Activated CD4-positive, alpha-beta T cell treated with anti-CD3 and anti-CD28 coated beads, Interleukin-2, amount 10 ng/mL, durations not matched to agents 24 days and 14 days (primary cell): ENCODE results near the gene MRPL41. TPM values are rescaled to one million over a fixed set of nuclear protein-coding genes. Genes with fewer than 3 reads are reported as not detected.
"Not testable (repeated sequence)": the region's sequence is repeated elsewhere in the genome, so short reads cannot be mapped to it uniquely, and the experiment has no call there.

Experiments used
- DNase-seq: peaks from one replicate; pipeline ENCODE4 v3.0.0; 2022
- H3K27ac Mint-ChIP-seq: one replicate; pipeline ENCODE4 v1.8.0; 2022; ENCODE audit warnings: mild to moderate bottlenecking, mixed read lengths
- H3K27me3 Mint-ChIP-seq: one replicate; pipeline ENCODE4 v1.8.0; 2022; ENCODE audit warnings: mixed read lengths
- H3K36me3 Mint-ChIP-seq: one replicate; pipeline ENCODE4 v1.8.0; 2022; ENCODE audit warnings: low read depth, mild to moderate bottlenecking, mixed read lengths
- H3K4me1 Mint-ChIP-seq: one replicate; pipeline ENCODE4 v1.8.0; 2021; ENCODE audit warnings: mixed read lengths
- H3K4me3 Mint-ChIP-seq: one replicate; pipeline ENCODE4 v1.8.0; 2022; ENCODE audit warnings: mild to moderate bottlenecking, moderate library complexity, mixed read lengths
- H3K9me3 Mint-ChIP-seq: one replicate; pipeline ENCODE4 v1.8.0; 2021; ENCODE audit warnings: mixed read lengths
- intact Hi-C: fragments of 100-400 bp; cut with micrococcal nuclease; formaldehyde crosslinking; loops from one replicate; pipeline ENCODE4 v1.15.1; 2023
- total RNA-seq: library from RNA; stranded (reverse); gene quantifications from 2 replicates; pipeline ENCODE4 v1.2.3, GENCODE V29; 2022

Gene MRPL41
- total RNA-seq, 1 donor from 2014 or later: 52.8 TPM

DNA sequence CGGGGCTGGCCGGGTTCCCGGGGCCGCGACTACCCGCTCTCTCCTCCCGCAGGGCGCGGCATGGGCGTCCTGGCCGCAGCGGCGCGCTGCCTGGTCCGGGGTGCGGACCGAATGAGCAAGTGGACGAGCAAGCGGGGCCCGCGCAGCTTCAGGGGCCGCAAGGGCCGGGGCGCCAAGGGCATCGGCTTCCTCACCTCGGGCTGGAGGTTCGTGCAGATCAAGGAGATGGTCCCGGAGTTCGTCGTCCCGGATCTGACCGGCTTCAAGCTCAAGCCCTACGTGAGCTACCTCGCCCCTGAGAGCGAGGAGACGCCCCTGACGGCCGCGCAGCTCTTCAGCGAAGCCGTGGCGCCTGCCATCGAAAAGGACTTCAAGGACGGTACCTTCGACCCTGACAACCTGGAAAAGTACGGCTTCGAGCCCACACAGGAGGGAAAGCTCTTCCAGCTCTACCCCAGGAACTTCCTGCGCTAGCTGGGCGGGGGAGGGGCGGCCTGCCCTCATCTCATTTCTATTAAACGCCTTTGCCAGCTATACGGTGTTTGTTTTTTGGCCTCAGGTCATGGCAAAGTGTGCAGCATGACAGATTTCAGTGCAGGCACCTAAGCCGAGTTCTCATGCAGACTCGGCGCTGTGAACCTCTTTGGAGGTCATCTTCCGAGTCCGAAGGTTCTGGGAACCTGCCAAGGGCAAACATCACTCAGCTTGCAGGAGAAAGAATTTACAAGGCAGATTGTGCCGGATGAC, 516 bp downstream of the MRPL41 start:
- DNase-seq: no peak
- Mint-ChIP-seq H3K36me3 (peaks cover 27% of the 10 kb centered on the region), H3K4me3 (peak overlapping the region; percentile 86), H3K9me3 (no peaks in the 10 kb centered on the region), H3K27ac (peak overlapping the region; percentile 81), H3K4me1 (peaks cover 13% of the 10 kb centered on the region), H3K27me3 (no peaks in the 10 kb centered on the region)
- intact Hi-C loops: loop anchor here (5.0 kb wide), 2 partner anchors 95 to 760 kb away; partner anchors contain the start of genes NSMF and TMEM141

DNA sequence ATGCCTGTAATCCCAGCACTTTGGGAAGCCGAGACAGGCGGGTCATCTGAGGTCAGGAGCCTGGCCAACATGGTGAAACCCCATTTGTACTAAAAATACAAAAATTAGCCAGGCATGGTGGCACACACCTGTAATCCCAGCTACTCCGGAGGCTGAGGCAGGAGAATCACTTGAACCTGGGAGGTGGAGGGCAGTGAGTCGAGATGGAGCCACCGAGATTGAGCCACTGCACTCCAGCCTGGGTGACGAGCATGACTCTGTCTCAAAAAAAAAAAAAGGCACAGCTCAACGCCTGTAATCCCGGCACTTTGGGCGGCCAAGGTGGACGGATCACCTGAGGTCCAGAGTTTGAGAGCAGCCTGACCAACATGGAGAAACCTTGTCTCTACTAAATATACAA, 2.0 kb downstream of the MRPL41 start:
- H3K27ac Mint-ChIP-seq, DNase-seq, H3K27me3 Mint-ChIP-seq, H3K9me3 Mint-ChIP-seq: not testable (repeated sequence)
- Mint-ChIP-seq H3K36me3 (peaks cover 31% of the 10 kb centered on the region), H3K4me1 (peaks cover 11% of the 10 kb centered on the region), H3K4me3 (peak overlapping the region; percentile 37)
- intact Hi-C loops: loop anchor here (5.0 kb wide), 2 partner anchors 96 to 761 kb away; partner anchors contain the start of genes NSMF and TMEM141

DNA sequence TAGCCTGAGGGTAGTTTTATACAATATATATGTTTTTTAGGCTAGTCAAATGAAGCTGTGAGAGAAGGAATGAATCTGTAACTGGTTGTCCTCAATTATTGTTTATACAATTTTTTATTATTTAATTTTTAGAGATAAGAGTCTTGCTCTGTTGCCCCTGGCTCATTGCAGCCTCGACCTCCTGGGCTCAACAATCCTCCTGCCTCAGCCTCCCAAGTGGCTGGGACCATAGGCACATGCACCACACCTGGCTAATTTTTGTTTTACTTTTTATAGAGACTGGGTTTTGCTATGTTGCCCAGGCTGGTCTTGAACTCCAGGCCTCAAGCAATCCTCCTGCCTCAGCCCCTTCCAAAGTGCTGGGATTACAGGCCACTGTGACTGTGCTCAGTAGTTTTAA, 2.7 kb downstream of the MRPL41 start:
- no peaks in the 10 kb centered on the region for H3K27me3 Mint-ChIP-seq
- peaks cover 9% of the 10 kb centered on the region for H3K4me1 Mint-ChIP-seq
- no peak overlapping the region for H3K27ac Mint-ChIP-seq
- peaks cover 31% of the 10 kb centered on the region for H3K36me3 Mint-ChIP-seq
- H3K4me3 Mint-ChIP-seq: no peak overlapping the region
- no peak for DNase-seq
- intact Hi-C loops: loop anchor here (5.0 kb wide), 2 partner anchors 97 to 762 kb away; partner anchors contain the start of genes NSMF and TMEM141
- no peaks in the 10 kb centered on the region for H3K9me3 Mint-ChIP-seq

DNA sequence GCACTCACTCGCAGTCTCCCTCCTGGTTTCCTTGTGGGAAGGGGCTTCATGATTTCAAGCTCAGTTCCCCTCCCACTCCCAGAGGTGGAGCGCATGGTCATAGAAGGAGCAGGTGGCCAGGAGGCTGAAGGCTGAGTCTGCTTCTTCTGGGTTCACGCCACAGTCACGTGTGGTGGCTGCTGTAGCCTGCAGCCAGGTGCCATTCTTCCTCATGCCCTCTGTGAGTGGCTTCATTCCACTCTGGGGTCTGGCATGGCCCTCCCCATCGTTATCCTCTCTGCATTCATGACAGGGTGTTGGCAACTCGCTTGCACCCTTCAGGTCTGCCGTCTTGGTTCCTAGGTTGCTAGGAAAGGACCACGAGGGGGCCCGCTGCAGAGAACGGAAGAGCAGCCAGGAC, 3.5 kb downstream of the MRPL41 start:
- Mint-ChIP-seq H3K27ac (no peak overlapping the region), H3K4me3 (no peak overlapping the region)

DNA sequence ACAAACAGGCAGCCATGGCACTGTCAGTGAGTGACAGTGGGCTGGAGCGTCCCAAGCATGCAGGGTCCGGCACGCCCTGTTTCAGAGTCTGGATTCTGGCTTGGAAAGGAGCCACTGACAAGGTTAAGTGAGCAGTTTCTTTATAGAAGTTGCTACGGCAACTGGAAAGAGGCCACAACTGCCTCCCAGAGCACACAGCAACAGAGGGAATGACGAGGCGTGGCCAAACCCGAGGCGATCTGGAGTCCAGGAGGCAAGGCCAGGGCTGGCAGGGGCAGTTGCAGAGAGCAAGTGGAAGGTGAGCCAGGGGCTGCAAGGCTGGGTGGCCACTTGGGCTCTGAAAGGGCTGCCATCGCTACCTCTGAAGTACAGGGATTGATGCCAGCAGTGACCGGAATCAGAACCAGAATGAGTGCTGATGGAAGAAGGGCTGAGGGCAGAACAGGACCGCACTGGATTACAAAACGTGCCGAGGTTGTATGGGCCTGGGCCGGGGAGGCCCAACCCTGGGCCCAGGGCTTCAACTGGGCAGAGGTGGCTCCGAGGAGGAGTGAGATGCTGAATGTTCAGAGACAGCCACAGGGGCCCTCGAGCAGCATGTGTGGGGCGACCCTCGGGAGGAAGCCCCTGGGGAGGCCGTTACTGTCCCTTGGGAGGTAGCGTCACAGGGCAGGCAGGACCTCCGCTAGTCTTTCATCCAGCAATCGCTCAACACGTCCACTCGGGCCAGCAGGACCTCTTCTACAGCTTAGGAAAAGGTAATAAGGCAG, 4.6 kb downstream of the MRPL41 start:
- no peak overlapping the region for H3K4me3 Mint-ChIP-seq
- H3K36me3 Mint-ChIP-seq: peaks cover 38% of the 10 kb centered on the region
- peaks cover 5% of the 10 kb centered on the region for H3K4me1 Mint-ChIP-seq
- DNase-seq: no peak
- no peak overlapping the region for H3K27ac Mint-ChIP-seq
- H3K27me3 Mint-ChIP-seq: no peaks in the 10 kb centered on the region
- no peaks in the 10 kb centered on the region for H3K9me3 Mint-ChIP-seq
- intact Hi-C loops: no loop called here

More for the DNA sequence above, 3.5 kb downstream of the MRPL41 start:
- H3K36me3 Mint-ChIP-seq: peaks cover 39% of the 10 kb centered on the region
- peaks cover 7% of the 10 kb centered on the region for H3K4me1 Mint-ChIP-seq
- no peaks in the 10 kb centered on the region for H3K9me3 Mint-ChIP-seq
- intact Hi-C loops: no loop called here
- no peak for DNase-seq
- no peaks in the 10 kb centered on the region for H3K27me3 Mint-ChIP-seq

DNA sequence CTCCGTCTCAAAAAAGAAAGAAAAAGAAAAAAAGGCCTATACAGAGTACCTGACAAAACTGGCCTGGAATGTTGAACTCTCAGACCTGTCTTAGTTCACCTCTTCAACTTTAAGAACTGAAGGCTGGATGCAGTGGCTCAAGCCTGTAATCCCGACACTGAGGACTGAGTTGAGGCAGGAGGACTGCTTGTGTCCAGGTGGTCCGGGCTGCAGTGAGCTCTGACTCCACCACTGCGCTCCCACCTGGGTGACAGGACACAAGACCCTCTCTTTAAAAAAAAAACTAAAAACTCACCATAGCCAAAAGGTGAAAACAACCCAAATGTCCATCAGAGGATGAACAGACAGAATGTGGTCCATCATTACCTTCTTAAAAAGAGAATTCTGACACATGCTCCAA, 6.4 kb downstream of the MRPL41 start:
- no peak overlapping the region for H3K27ac Mint-ChIP-seq
- DNase-seq: no peak
- H3K4me1 Mint-ChIP-seq: peaks cover 3% of the 10 kb centered on the region
- intact Hi-C loops: no loop called here
- H3K27me3 Mint-ChIP-seq: no peaks in the 10 kb centered on the region
- H3K36me3 Mint-ChIP-seq: peaks cover 44% of the 10 kb centered on the region
- no peaks in the 10 kb centered on the region for H3K9me3 Mint-ChIP-seq
- no peak overlapping the region for H3K4me3 Mint-ChIP-seq

DNA sequence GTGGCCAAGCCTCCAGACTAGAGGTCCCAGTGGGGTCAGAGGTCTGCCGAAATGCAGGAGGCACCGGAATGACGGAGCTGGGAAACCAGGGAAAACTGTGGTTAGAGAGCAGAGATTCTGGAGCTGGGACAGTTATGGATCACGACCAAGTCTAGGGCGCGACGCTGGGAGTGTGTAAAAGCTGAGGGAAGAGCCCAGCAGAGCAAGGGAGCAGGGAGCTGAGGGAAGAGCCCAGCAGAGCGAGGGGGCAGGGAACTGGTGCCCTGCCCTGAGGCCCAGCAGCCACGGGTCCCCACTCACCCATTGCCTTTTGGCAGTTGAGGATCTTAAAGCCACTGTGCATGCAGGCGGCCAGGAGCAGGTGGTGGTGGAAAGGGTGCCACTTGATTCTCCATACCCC, 12.5 kb downstream of the MRPL41 start:
- Mint-ChIP-seq H3K4me3 (no peak overlapping the region), H3K36me3 (peaks cover 37% of the 10 kb centered on the region), H3K9me3 (no peaks in the 10 kb centered on the region), H3K4me1 (peaks cover 2% of the 10 kb centered on the region), H3K27me3 (no peaks in the 10 kb centered on the region), H3K27ac (no peak overlapping the region)
- DNase-seq: no peak
- intact Hi-C loops: no loop called here

DNA sequence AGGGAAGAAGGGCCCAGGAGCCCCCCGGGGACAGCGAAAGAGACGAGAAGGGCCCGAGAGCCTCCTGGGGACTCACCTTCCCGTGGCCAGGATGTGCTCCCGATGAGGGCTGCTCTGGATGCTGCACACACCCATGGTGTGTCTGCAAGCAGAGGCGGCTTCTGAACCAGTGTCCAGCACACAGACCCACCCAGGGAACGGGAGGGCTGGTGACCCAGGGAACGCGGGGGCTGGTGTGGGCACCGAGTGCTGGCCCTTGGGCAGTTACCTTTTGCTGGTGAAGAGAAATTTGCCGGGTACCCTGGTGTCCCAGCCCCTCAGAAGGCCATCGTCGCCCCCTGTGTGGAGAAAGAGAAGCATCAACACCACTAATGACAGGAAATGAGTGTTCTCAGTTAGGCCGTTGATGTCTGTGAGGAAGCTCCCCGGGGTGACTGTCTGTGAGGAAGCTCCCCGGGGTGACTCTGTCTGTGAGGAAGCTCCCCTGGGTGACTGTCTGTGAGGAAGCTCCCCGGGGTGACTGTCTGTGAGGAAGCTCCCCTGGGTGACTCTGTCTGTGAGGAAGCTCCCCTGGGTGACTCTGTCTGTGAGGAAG, 13.2 kb downstream of the MRPL41 start:
- H3K4me1 Mint-ChIP-seq: peaks cover 6% of the 10 kb centered on the region
- H3K27me3 Mint-ChIP-seq: no peaks in the 10 kb centered on the region
- H3K4me3 Mint-ChIP-seq: no peak overlapping the region
- no peak overlapping the region for H3K27ac Mint-ChIP-seq
- H3K36me3 Mint-ChIP-seq: peaks cover 36% of the 10 kb centered on the region
- H3K9me3 Mint-ChIP-seq: no peaks in the 10 kb centered on the region
- no peak for DNase-seq
- intact Hi-C loops: no loop called here

DNA sequence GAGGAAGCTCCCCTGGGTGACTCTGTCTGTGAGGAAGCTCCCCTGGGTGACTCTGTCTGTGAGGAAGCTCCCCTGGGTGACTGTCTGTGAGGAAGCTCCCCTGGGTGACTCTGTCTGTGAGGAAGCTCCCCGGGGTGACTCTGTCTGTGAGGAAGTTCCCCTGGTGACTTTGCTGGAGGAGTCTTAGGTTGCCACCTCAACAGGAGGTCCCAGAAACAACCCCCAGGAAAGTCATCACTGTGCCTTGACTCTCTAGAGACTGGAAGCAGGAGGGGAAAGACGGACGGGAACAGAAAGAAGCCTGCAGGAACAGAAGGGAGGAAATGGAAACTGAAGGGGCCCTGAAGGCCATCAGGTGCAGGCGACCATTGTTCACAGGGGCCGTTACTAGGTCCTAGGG, 16.8 kb downstream of the MRPL41 start:
- H3K27ac Mint-ChIP-seq, DNase-seq, H3K27me3 Mint-ChIP-seq, H3K4me3 Mint-ChIP-seq, intact Hi-C loops, H3K9me3 Mint-ChIP-seq: not testable (repeated sequence)
- Mint-ChIP-seq H3K36me3 (peaks cover 38% of the 10 kb centered on the region), H3K4me1 (peaks cover 13% of the 10 kb centered on the region)

DNA sequence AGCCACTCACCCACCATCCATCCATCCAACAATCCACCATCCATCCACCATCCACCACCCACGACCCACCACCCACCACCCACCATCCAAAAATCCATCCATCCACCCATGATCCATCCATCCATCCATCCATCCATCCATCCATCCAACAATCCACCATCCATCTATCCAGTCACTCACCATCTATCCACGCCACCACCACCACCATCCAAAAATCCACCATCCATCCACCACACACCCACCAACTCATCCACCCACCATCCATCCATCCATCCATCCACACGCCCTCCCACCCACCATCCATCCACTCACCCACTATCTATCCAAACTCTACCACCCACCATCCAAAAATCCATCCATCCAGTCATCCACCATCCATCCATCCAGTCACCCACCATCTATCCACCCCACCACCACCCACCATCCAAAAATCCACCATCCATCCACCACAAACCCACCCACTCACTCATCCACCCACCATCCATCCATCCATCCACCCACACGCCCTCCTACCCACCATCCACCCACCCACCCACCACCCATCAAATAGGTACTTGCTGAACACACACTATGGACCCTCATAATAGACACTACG, 18.0 kb downstream of the MRPL41 start:
- H3K27ac Mint-ChIP-seq: no peak overlapping the region
- H3K4me3 Mint-ChIP-seq: no peak overlapping the region
- intact Hi-C loops: no loop called here

DNA sequence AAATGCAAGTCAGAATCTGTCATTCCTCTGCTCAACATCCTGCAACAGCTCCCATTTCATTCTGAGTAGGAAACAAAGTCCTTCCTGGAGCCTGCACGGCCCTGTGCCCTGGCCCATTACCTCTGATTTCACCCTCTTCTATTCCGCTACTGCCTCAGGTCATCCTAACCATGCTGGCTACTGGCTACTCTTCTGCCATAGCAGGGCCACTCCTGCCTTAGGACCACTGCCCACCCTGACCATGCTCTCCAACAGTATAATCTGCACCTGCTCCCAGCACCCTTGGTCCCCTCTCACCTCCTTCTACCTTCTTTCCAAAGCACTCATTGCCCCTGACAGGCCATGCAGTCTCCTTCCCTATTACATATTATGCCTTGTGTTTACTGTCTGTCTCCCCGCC, 18.9 kb downstream of the MRPL41 start:
- Mint-ChIP-seq H3K9me3 (no peaks in the 10 kb centered on the region), H3K4me3 (no peak overlapping the region), H3K36me3 (peaks cover 42% of the 10 kb centered on the region), H3K4me1 (peaks cover 20% of the 10 kb centered on the region), H3K27me3 (no peaks in the 10 kb centered on the region), H3K27ac (peak overlapping the region; percentile 48)
- DNase-seq: no peak
- intact Hi-C loops: no loop called here

More for the DNA sequence above, 18.0 kb downstream of the MRPL41 start:
- peaks cover 13% of the 10 kb centered on the region for H3K4me1 Mint-ChIP-seq
- H3K36me3 Mint-ChIP-seq: peaks cover 36% of the 10 kb centered on the region
- H3K27me3 Mint-ChIP-seq: no peaks in the 10 kb centered on the region
- no peak for DNase-seq
- no peaks in the 10 kb centered on the region for H3K9me3 Mint-ChIP-seq

DNA sequence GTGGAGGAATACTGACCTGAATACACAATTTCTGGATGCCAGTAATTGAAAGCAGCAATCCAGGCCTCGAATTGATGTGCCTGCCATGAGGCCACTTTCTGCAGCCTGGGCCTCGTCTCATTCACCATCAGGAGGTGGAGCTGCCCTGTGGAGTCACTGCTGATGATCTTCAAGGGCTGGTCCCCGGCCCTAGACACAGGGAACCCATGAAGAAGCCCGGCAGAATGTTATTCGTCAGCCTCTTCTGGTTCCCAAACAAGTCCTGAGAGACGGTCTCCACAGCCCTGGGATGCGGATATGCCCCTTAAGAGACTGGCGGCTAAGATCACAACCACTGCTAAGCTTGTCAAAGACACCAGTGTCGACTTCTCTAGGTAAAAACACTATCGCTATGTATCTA, 22.5 kb downstream of the MRPL41 start:
- Mint-ChIP-seq H3K4me1 (peaks cover 39% of the 10 kb centered on the region), H3K36me3 (peaks cover 46% of the 10 kb centered on the region), H3K27me3 (no peaks in the 10 kb centered on the region), H3K4me3 (no peak overlapping the region), H3K27ac (no peak overlapping the region), H3K9me3 (no peaks in the 10 kb centered on the region)
- DNase-seq: no peak
- intact Hi-C loops: no loop called here

DNA sequence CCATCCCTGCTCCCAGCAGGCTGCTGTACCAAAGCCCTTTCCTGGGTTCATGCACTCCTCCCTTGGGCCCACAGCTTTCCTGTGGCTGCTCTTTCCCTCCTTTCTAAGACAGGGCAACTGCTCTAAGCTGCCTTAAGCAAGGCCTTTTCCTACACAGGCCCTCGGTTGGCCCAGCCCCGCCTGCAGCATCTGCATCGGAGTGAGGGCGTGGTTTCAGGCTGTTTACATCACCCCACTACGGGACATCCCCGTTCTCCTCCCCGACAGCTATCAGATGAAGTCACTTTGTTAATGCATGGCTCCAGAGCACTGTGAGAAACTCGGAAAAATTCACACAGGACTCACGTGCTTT, 23.7 kb downstream of the MRPL41 start:
- intact Hi-C loops: no loop called here
- H3K4me1 Mint-ChIP-seq: peaks cover 34% of the 10 kb centered on the region
- H3K4me3 Mint-ChIP-seq: no peak overlapping the region
- H3K27ac Mint-ChIP-seq: no peak overlapping the region
- DNase-seq: no peak
- peaks cover 40% of the 10 kb centered on the region for H3K36me3 Mint-ChIP-seq
- H3K27me3 Mint-ChIP-seq: no peaks in the 10 kb centered on the region
- H3K9me3 Mint-ChIP-seq: no peaks in the 10 kb centered on the region
